HG03280 (cell line): Measurements from ENCODE around the gene IYD.

Experiments used
- ATAC-seq: cut with Tn5 transposase; IDR thresholded peaks from one replicate; pipeline ENCODE4 v1.9.1; 2021; ENCODE audit warnings: mild to moderate bottlenecking, moderate library complexity; ENCODE audit not compliant: unreplicated experiment

Gene IYD, protein sequence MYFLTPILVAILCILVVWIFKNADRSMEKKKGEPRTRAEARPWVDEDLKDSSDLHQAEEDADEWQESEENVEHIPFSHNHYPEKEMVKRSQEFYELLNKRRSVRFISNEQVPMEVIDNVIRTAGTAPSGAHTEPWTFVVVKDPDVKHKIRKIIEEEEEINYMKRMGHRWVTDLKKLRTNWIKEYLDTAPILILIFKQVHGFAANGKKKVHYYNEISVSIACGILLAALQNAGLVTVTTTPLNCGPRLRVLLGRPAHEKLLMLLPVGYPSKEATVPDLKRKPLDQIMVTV

GRCh38 chr6:150368762-150369161 is at the start of gene IYD:
Gene IYD, plus strand, starts transcription at chr6:150369012. Its CDS starts 20 bp downstream, at chr6:150369032.
- no peak for ATAC-seq

- ATAC-seq = no peak
Observed at GRCh38 chr6:150319924-150320323, 48.9 kb upstream of the IYD start.

DNA sequence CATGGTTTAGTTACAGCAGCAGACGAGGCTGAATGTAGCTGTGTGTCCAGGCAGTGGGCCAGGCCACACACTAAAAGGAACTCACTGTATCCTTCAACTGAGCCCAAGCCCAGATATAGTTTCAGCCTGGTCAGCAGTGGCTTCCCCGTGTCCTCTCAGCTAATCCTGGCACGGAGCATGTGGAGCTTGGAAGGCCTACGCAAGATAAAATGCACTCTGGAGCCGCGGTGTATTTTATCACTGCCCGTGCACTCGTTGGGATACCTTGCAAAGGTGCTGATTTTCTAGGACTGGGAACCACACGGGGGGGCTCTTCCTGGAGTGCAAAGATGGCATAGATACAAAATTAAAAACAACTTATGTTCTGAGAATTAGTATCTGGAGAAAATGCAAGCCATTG is 48.4 kb upstream of the IYD start:
- no peak for ATAC-seq

DNA sequence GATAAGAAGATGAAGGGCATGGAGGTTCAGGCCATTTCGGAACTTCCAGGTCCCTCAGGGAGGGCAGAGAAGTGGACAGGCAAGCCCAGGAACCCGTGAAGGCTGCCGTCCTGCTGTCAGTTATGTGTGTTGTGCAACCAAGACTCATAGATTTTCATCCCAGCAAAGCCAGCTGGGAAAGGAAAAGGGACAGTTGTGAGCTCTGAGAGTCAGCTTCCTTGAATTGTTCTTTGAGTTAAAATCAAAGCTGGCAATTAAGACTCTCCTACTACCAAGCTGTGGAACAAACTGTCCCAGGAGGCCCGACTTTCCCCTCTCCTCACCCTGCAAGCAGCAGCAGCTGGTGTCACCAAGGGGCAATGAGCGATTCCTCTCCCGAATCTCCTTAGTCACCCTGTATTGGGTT is 46.3 kb upstream of the IYD start:
- no peak for ATAC-seq

DNA sequence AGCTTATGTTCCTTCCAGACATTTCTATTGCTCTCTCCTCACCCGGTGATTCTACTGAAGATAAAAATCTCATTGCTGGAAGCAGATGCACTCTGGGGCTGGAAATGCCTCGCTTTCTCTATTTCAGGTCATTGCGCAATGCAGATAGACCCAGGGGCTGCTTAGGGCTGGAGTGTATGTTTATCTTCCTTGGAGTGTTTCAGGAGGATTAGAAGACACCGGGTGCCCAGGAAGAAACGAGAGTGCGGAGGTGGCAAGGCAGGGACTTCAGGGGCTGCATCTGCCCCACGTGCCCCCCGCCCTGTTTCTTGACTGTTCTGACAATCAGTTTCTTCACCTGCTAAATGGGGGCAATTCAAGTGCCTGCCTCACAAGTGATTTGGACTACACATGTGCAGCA is 45.6 kb upstream of the IYD start:
- no peak for ATAC-seq

DNA sequence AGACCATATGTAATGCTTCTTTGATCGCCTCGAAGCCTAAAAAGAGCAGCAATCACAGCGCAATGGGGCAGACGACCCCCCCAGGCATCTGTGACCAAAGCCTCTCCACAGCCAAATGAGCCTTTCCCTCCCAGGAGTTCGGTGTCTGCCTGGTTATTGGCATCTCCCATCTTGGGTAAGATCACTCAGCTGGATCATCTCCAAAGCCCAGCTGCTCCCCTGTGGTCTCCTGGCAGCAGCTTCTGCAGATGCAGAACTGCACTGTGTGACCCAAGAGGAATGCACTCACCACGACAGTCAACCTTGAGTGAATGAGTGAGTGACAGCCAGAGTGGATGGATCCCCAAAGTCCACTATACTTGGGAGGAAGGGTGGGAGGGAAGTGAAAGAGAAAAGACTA is 44.8 kb upstream of the IYD start:
- no peak for ATAC-seq

GRCh38 chr6:150325066-150325772 is 43.6 kb upstream of the IYD start:
- ATAC-seq = no peak

- no peak for ATAC-seq
Observed at GRCh38 chr6:150327117-150327774, 41.6 kb upstream of the IYD start.

- no peak for ATAC-seq
Observed at GRCh38 chr6:150328744-150329405, 39.9 kb upstream of the IYD start.

DNA sequence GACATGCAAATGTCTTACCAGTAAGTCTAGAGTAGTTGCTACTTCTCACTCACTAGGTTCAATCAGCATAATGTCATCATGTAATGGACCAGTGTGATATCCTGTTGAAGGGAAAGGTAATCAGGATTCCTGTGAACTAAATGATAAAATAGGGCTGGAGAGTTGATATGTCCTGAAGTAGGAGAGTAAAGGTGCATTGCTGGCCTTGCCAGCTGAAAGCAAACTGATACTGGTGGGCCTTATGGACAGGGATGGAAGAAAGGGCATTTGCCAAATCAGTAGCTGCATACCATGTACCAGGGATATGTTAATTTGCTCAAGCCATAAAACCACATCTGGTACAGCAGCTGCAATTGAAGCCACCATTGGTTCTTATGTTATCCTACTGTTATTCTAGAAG is 37.5 kb upstream of the IYD start:
- no peak for ATAC-seq

- no peak for ATAC-seq
Observed at GRCh38 chr6:150332939-150333584, 35.8 kb upstream of the IYD start.

- no peak for ATAC-seq
Observed at GRCh38 chr6:150333585-150333941, 35.2 kb upstream of the IYD start.

- no peak for ATAC-seq
Observed at GRCh38 chr6:150334790-150335783, 33.7 kb upstream of the IYD start.

- no peak for ATAC-seq
Observed at GRCh38 chr6:150336299-150336698, 32.5 kb upstream of the IYD start.

DNA sequence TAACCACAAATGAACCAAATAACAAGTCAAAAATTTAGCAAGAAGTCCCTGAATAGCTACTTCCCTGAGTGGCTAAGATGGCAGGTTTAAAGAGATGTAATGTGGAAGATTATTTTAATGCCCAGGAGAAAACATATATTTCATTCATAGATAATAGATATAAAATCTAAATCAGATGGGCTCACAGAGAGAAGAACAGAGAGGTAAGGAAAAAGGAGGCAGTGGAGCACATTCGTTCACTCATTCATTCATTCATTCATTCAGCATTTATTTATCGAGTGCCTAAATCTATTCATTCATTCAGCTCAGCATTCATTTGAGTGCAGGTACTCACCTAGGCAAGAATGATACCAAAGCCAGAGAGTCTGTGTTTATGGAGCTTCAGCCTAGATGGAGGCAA is 32.1 kb upstream of the IYD start:
- no peak for ATAC-seq

GRCh38 chr6:150342126-150342525 is 26.7 kb upstream of the IYD start:
- ATAC-seq = no peak

- no peak for ATAC-seq
Observed at GRCh38 chr6:150343434-150343833, 25.4 kb upstream of the IYD start.

- no peak for ATAC-seq
Observed at GRCh38 chr6:150345781-150346180, 23.0 kb upstream of the IYD start.

DNA sequence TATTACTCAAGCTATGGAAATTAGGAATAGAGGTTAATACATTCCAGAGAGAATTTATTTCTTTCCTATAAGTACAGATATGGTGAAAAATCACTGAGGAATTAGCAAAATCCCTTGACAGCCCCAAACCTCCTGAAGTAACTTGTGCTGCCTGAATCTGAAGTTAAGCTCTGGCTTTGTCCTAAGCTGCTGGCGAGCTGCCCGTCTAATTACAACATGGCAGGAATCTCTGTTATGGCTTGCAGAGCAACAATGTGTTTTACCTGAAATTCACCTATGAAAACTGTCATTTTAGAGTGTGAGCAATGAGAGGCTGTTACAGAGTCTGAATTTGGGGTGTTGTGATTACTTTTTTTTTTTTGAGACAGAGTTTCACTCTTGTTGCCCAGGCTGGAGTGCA is 22.5 kb upstream of the IYD start:
- no peak for ATAC-seq

DNA sequence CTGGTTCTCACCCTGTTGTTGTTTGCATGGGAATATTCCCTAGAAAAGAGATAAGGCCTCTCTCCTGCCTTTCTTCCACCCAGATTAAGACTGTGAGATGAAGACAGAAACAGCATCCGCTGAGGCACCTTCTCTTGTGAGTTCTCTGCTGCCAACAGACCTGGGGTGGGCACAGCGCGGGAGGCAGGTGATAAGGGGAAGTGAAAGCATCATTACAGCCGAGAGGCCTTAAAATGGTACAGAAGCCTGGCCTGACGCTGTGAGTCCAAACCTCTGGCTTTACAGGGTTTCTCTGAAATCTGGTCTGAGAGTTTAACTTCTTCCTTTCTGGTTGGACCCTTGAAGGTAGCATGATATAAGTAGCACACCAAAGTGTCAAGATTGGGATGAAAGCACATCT is 21.0 kb upstream of the IYD start:
- no peak for ATAC-seq
